Stimulated activated CD4-positive, alpha-beta T cell treated with anti-CD3 and anti-CD28 coated beads, TNF-alpha, amount 100 ng/mL, for 4 hours (primary cell): Measurements from ENCODE around the gene LIPG.
"Not testable (repeated sequence)": the region's sequence is repeated elsewhere in the genome, so short reads cannot be mapped to it uniquely, and the experiment has no call there.

ENCODE experiments used
- DNase-seq, 3 experiments: peaks; one replicate each; pipeline ENCODE4 v3.0.0-alpha.2; 2020; ENCODE audit warnings: low read depth in 3 of 3

LIPG gene

GRCh38 chr18:49573835-49574234 is 12.0 kb downstream of the LIPG start:
- no peak for DNase-seq

GRCh38 chr18:49579041-49579440 is 17.2 kb downstream of the LIPG start:
- not testable (repeated sequence) for DNase-seq

- DNase-seq = not testable (repeated sequence)
Observed at GRCh38 chr18:49579583-49579982, 17.7 kb downstream of the LIPG start.

- no peak for DNase-seq
Observed at GRCh38 chr18:49580279-49580678, 18.4 kb downstream of the LIPG start.

- no peak for DNase-seq
Observed at GRCh38 chr18:49581371-49581770, 19.5 kb downstream of the LIPG start.

GRCh38 chr18:49582579-49582978 is 20.7 kb downstream of the LIPG start:
- no peak for DNase-seq

- DNase-seq = no peak
Observed at GRCh38 chr18:49584394-49584793, 22.5 kb downstream of the LIPG start.

GRCh38 chr18:49584951-49585350 is 23.1 kb downstream of the LIPG start:
- DNase-seq = not testable (repeated sequence)

- DNase-seq = no peak
Observed at GRCh38 chr18:49585781-49586663, 24.2 kb downstream of the LIPG start.

GRCh38 chr18:49588171-49588570 is 26.3 kb downstream of the LIPG start:
- no peak for DNase-seq

GRCh38 chr18:49588971-49589370 is 27.1 kb downstream of the LIPG start:
- DNase-seq = no peak

- no peak for DNase-seq
Observed at GRCh38 chr18:49590608-49591007, 28.8 kb downstream of the LIPG start.

- DNase-seq = no peak
Observed at GRCh38 chr18:49591271-49591670, 29.4 kb downstream of the LIPG start.

GRCh38 chr18:49591775-49592174 is 29.9 kb downstream of the LIPG start:
- no peak for DNase-seq

GRCh38 chr18:49596687-49597086 is 34.8 kb downstream of the LIPG start:
- DNase-seq = no peak

GRCh38 chr18:49597157-49597931 is 35.5 kb downstream of the LIPG start:
- DNase-seq = no peak

GRCh38 chr18:49601211-49601610 is 39.4 kb downstream of the LIPG start:
- no peak for DNase-seq

- no peak for DNase-seq
Observed at GRCh38 chr18:49608366-49609255, 46.8 kb downstream of the LIPG start.

- DNase-seq = no peak
Observed at GRCh38 chr18:49609256-49610021, 47.6 kb downstream of the LIPG start.

- no peak for DNase-seq
Observed at GRCh38 chr18:49610022-49610445, 48.2 kb downstream of the LIPG start.

GRCh38 chr18:49611316-49611715 is 49.5 kb downstream of the LIPG start:
- DNase-seq = no peak
